Measurements from ENCODE around the gene RAB4A.

Gene RAB4A

GRCh38 chr1:229280921-229281320 is 10.0 kb downstream of the RAB4A start:
- no peaks in the 10 kb centered on the region for H3K9me3 ChIP-seq (ENCODE audit: insufficient read depth, low read length)
- no peak overlapping the region for H3K27ac ChIP-seq (ENCODE audit: low read length)
- H3K27me3 ChIP-seq (ENCODE audit: low read depth, low read length): no peaks in the 10 kb centered on the region
- no peak overlapping the region for H3K4me3 ChIP-seq (ENCODE audit: low read length)
- peaks cover 25% of the 10 kb centered on the region for H3K4me1 ChIP-seq (ENCODE audit: low read length)
- no peak overlapping the region for H3K9ac ChIP-seq (ENCODE audit: low read length)
- H3K4me2 ChIP-seq (ENCODE audit: low read length): no peak overlapping the region
- H4K20me1 ChIP-seq (ENCODE audit: insufficient read depth, low read length): peaks cover 85% of the 10 kb centered on the region
- H3K79me2 ChIP-seq (ENCODE audit: low read length): peaks cover 89% of the 10 kb centered on the region
- TF ChIP-seq, protein P1, sequence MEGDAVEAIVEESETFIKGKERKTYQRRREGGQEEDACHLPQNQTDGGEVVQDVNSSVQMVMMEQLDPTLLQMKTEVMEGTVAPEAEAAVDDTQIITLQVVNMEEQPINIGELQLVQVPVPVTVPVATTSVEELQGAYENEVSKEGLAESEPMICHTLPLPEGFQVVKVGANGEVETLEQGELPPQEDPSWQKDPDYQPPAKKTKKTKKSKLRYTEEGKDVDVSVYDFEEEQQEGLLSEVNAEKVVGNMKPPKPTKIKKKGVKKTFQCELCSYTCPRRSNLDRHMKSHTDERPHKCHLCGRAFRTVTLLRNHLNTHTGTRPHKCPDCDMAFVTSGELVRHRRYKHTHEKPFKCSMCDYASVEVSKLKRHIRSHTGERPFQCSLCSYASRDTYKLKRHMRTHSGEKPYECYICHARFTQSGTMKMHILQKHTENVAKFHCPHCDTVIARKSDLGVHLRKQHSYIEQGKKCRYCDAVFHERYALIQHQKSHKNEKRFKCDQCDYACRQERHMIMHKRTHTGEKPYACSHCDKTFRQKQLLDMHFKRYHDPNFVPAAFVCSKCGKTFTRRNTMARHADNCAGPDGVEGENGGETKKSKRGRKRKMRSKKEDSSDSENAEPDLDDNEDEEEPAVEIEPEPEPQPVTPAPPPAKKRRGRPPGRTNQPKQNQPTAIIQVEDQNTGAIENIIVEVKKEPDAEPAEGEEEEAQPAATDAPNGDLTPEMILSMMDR (IDR thresholded peaks at IDR 0.05; ENCODE audit: low read depth, low read length): no peak
- TF ChIP-seq EZH2phosphoT487 (IDR thresholded peaks at IDR 0.05; ENCODE audit: low read depth): no peak
- peaks cover 3% of the 10 kb centered on the region for H3K36me3 ChIP-seq (replicated peaks; ENCODE audit: low read depth, low read length)
- no peak overlapping the region for H2AFZ ChIP-seq (ENCODE audit: low read depth, low read length)

DNA sequence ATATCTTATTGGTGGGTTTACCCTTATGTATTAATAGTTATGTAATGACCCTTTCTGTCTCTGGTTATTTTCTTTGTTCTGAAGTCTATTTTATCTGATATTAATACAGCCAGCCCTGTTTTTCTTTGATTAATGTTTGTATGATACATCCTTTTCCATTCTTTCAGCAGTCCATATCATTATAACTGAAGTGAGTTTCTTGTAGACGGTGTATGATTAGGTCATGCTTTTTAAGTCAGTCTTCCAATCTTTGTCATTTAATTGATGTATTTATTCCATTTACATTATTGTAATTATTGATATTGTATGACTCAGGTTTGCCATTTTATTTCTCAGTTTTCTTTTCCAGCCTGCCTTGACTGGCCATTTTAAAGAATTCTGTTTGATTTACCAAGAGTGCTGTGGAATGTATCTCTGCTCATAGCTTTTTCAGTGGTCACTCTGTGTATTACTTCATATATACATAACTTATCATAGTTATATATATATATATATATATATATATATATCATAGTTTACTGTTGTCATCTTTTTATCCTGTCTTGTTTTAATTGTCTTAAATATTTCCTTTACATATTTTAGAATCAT is 10.5 kb downstream of the RAB4A start:
- Histone ChIP-seq H3K4me3 (ENCODE audit: low read length) (no peak overlapping the region), H3K9me3 (ENCODE audit: insufficient read depth, low read length) (no peaks in the 10 kb centered on the region), H3K4me1 (ENCODE audit: low read length) (peaks cover 31% of the 10 kb centered on the region), H3K36me3 (replicated peaks; ENCODE audit: low read depth, low read length) (peaks cover 3% of the 10 kb centered on the region), H3K9ac (ENCODE audit: low read length) (no peak overlapping the region), H4K20me1 (ENCODE audit: insufficient read depth, low read length) (peaks cover 85% of the 10 kb centered on the region), H2AFZ (ENCODE audit: low read depth, low read length) (no peak overlapping the region), H3K79me2 (ENCODE audit: low read length) (peaks cover 86% of the 10 kb centered on the region), H3K27ac (ENCODE audit: low read length) (no peak overlapping the region), H3K27me3 (ENCODE audit: low read depth, low read length) (no peaks in the 10 kb centered on the region), H3K4me2 (ENCODE audit: low read length) (no peak overlapping the region)
- TF ChIP-seq, protein P1 (IDR thresholded peaks at IDR 0.05; ENCODE audit: low read depth, low read length): no peak
- TF ChIP-seq EZH2phosphoT487 (IDR thresholded peaks at IDR 0.05; ENCODE audit: low read depth): no peak

GRCh38 chr1:229282295-229282823 is 11.4 kb downstream of the RAB4A start:
- Histone ChIP-seq H3K9me3 (ENCODE audit: insufficient read depth, low read length) (no peaks in the 10 kb centered on the region), H3K4me1 (ENCODE audit: low read length) (peaks cover 34% of the 10 kb centered on the region), H3K79me2 (ENCODE audit: low read length) (peaks cover 87% of the 10 kb centered on the region), H3K4me3 (ENCODE audit: low read length) (no peak overlapping the region), H3K36me3 (replicated peaks; ENCODE audit: low read depth, low read length) (peaks cover 1% of the 10 kb centered on the region), H3K9ac (ENCODE audit: low read length) (no peak overlapping the region), H3K27me3 (ENCODE audit: low read depth, low read length) (no peaks in the 10 kb centered on the region), H3K4me2 (ENCODE audit: low read length) (no peak overlapping the region), H2AFZ (ENCODE audit: low read depth, low read length) (no peak overlapping the region), H3K27ac (ENCODE audit: low read length) (no peak overlapping the region), H4K20me1 (ENCODE audit: insufficient read depth, low read length) (peaks cover 87% of the 10 kb centered on the region)
- TF ChIP-seq, protein P1 (IDR thresholded peaks at IDR 0.05; ENCODE audit: low read depth, low read length): no peak
- no peak for TF ChIP-seq EZH2phosphoT487 (IDR thresholded peaks at IDR 0.05; ENCODE audit: low read depth)

DNA sequence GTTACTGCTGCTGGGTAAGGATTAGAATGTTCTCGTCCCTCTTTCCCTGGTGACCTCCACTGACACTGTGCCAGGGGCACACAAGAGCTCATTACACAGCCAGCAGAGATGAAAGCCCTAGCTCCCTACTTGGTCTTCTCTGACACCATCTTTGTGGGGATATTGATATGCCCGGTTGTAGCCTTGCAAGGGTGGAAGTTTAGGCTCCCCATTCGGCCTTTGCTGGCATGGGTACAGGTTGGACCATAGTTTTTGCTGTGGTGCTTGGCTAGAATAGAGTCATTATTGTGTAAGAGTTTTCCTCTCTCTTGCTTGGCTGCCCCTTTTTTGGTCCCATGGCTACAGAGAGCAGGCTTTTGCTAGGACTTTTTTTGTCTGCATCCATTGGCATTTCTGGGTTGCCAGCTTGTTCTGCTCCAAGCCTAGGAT is 12.3 kb downstream of the RAB4A start:
- no peak for TF ChIP-seq EZH2phosphoT487 (IDR thresholded peaks at IDR 0.05; ENCODE audit: low read depth)
- TF ChIP-seq, protein P1 (IDR thresholded peaks at IDR 0.05; ENCODE audit: low read depth, low read length): no peak
- Histone ChIP-seq H3K27ac (ENCODE audit: low read length) (no peak overlapping the region), H3K36me3 (replicated peaks; ENCODE audit: low read depth, low read length) (peaks cover 2% of the 10 kb centered on the region), H2AFZ (ENCODE audit: low read depth, low read length) (no peak overlapping the region), H4K20me1 (ENCODE audit: insufficient read depth, low read length) (peaks cover 89% of the 10 kb centered on the region), H3K27me3 (ENCODE audit: low read depth, low read length) (no peaks in the 10 kb centered on the region), H3K79me2 (ENCODE audit: low read length) (peaks cover 88% of the 10 kb centered on the region), H3K4me3 (ENCODE audit: low read length) (no peak overlapping the region), H3K9me3 (ENCODE audit: insufficient read depth, low read length) (no peaks in the 10 kb centered on the region), H3K4me2 (ENCODE audit: low read length) (no peak overlapping the region), H3K4me1 (ENCODE audit: low read length) (peaks cover 37% of the 10 kb centered on the region), H3K9ac (ENCODE audit: low read length) (no peak overlapping the region)
